HepG2 (cell line): Measurements from ENCODE around the gene INPP5E. TPM values are rescaled to one million over a fixed set of nuclear protein-coding genes. Genes with fewer than 3 reads are reported as not detected.

Source experiments
- GLI4 ChIP-seq: sonication (generic); formaldehyde crosslinking; IDR thresholded peaks from 2 replicates; pipeline ENCODE4 v1.5.1; 2020; ENCODE audit warnings: missing genetic modification reagents, mild to moderate bottlenecking, moderate library complexity, borderline replicate concordance
- HHEX ChIP-seq: IDR thresholded peaks from 2 replicates; pipeline ENCODE4 v1.6.1; 2016; ENCODE audit warnings: control low read depth
- TOE1 ChIP-seq: sonication (generic); formaldehyde crosslinking; IDR thresholded peaks from 2 replicates; pipeline ENCODE4 v1.4.0; 2020; ENCODE audit warnings: mild to moderate bottlenecking, missing genetic modification reagents
- ZNF251 ChIP-seq: sonication (generic); formaldehyde crosslinking; IDR thresholded peaks from 2 replicates; pipeline ENCODE4 v1.9.0; 2021; ENCODE audit warnings: mild to moderate bottlenecking, missing genetic modification reagents
- ZNF550 ChIP-seq: sonication (generic); formaldehyde crosslinking; IDR thresholded peaks from 2 replicates; pipeline ENCODE4 v1.4.0; 2020; ENCODE audit warnings: mild to moderate bottlenecking, missing genetic modification reagents, borderline replicate concordance
- ZNF878 ChIP-seq: sonication (generic); formaldehyde crosslinking; IDR thresholded peaks from 2 replicates; pipeline ENCODE4 v1.8.1; 2023; ENCODE audit warnings: mild to moderate bottlenecking, missing genetic modification reagents, moderate library complexity
- polyA plus RNA-seq, 8 experiments: library from polyadenylated mRNA; depleted of rRNA in 3 of 8; stranded (reverse) in 7 of 8; unstranded in 1 of 8; fragments of >200 nt; fragmentation: Illumina TruSeq in 4 of 8; extraction: Trizol in 4 of 8; gene quantifications; 2 replicates each; pipeline versions ENCODE4 v1.2.1 to v1.2.3, GENCODE V29; 2011 to 2016; ENCODE audit warnings: low read depth in 4 of 8, missing spikeins in 1 of 8, mixed read lengths in 1 of 8; ENCODE audit not compliant: insufficient read depth in 1 of 8
- total RNA-seq, 5 experiments: library from RNA; depleted of rRNA; stranded (reverse); fragments of >200 nt; fragmentation: Illumina TruSeq; extraction: Trizol; gene quantifications; 2 replicates each; pipeline ENCODE4 v1.2.3, GENCODE V29; 2016; ENCODE audit warnings: low read depth in 1 of 5
- TF ChIP-seq, protein P1 (sequence below): sonication (generic); formaldehyde crosslinking; conservative IDR thresholded peaks from 2 replicates; pipeline ENCODE4 v1.4.0; 2020; ENCODE audit warnings: mild to moderate bottlenecking, missing genetic modification reagents, moderate library complexity
- TF ChIP-seq, protein P2 (sequence below): sonication (generic); formaldehyde crosslinking; IDR thresholded peaks from 2 replicates; pipeline ENCODE4 v1.4.0; 2020; ENCODE audit warnings: mild to moderate bottlenecking, missing genetic modification reagents
- TF ChIP-seq, protein P3 (sequence below): sonication (generic); formaldehyde crosslinking; conservative IDR thresholded peaks from 2 replicates; pipeline ENCODE4 v1.8.1; 2023; ENCODE audit warnings: missing genetic modification reagents
- TF ChIP-seq, protein P4 (sequence below): sonication (generic); formaldehyde crosslinking; IDR thresholded peaks from 2 replicates; pipeline ENCODE4 v1.4.0; 2020; ENCODE audit warnings: missing genetic modification reagents
- TF ChIP-seq, protein P5 (sequence below): sonication (generic); formaldehyde crosslinking; IDR thresholded peaks from 2 replicates; pipeline ENCODE4 v1.5.1; 2020; ENCODE audit warnings: mild to moderate bottlenecking, moderate library complexity, missing genetic modification reagents

Gene INPP5E
- total and polyA plus RNA-seq, 2 of the 13 experiments (the other 11 are each of a cell fraction or from before 2014, with no cell fraction given) = 5.5 TPM

DNA sequence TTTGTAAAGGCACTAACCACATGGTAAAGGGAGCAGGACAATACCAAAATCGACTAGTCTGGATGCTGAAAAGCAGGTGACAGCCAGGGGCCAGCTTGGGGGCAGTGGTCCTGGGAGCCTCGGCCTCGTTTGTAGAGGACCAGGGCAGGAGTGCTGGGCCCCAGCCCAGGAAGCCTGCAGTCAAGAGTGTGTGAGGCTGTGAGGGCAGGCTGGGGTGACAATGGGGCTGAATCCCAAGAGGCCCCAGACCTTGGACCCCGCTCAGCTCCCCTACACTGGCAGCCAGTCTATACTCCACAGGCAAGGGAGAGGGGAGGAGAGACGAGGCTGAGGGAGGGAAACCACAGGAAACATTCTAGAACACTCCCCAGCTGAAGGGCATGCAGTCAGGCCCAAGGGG, 2.6 kb upstream of the INPP5E start (continued):
- TF ChIP-seq, protein P1, sequence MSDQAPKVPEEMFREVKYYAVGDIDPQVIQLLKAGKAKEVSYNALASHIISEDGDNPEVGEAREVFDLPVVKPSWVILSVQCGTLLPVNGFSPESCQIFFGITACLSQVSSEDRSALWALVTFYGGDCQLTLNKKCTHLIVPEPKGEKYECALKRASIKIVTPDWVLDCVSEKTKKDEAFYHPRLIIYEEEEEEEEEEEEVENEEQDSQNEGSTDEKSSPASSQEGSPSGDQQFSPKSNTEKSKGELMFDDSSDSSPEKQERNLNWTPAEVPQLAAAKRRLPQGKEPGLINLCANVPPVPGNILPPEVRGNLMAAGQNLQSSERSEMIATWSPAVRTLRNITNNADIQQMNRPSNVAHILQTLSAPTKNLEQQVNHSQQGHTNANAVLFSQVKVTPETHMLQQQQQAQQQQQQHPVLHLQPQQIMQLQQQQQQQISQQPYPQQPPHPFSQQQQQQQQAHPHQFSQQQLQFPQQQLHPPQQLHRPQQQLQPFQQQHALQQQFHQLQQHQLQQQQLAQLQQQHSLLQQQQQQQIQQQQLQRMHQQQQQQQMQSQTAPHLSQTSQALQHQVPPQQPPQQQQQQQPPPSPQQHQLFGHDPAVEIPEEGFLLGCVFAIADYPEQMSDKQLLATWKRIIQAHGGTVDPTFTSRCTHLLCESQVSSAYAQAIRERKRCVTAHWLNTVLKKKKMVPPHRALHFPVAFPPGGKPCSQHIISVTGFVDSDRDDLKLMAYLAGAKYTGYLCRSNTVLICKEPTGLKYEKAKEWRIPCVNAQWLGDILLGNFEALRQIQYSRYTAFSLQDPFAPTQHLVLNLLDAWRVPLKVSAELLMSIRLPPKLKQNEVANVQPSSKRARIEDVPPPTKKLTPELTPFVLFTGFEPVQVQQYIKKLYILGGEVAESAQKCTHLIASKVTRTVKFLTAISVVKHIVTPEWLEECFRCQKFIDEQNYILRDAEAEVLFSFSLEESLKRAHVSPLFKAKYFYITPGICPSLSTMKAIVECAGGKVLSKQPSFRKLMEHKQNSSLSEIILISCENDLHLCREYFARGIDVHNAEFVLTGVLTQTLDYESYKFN (CRISPR knock-in tag) = 0 out of 2 replicates have a peak, but pooled peaks have one; percentile 7
- TF ChIP-seq, protein P2, sequence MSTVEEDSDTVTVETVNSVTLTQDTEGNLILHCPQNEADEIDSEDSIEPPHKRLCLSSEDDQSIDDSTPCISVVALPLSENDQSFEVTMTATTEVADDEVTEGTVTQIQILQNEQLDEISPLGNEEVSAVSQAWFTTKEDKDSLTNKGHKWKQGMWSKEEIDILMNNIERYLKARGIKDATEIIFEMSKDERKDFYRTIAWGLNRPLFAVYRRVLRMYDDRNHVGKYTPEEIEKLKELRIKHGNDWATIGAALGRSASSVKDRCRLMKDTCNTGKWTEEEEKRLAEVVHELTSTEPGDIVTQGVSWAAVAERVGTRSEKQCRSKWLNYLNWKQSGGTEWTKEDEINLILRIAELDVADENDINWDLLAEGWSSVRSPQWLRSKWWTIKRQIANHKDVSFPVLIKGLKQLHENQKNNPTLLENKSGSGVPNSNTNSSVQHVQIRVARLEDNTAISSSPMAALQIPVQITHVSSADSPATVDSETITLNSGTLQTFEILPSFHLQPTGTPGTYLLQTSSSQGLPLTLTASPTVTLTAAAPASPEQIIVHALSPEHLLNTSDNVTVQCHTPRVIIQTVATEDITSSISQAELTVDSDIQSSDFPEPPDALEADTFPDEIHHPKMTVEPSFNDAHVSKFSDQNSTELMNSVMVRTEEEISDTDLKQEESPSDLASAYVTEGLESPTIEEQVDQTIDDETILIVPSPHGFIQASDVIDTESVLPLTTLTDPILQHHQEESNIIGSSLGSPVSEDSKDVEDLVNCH (CRISPR knock-in tag) = no peak
- TF ChIP-seq GLI4 (CRISPR knock-in tag) (no peak), TOE1 (CRISPR knock-in tag) (no peak), ZNF878 (CRISPR knock-in tag) (no peak), ZNF251 (CRISPR knock-in tag) (no peak), ZNF550 (CRISPR knock-in tag) (no peak), HHEX (CRISPR knock-in tag) (no peak)
- TF ChIP-seq, protein P3, sequence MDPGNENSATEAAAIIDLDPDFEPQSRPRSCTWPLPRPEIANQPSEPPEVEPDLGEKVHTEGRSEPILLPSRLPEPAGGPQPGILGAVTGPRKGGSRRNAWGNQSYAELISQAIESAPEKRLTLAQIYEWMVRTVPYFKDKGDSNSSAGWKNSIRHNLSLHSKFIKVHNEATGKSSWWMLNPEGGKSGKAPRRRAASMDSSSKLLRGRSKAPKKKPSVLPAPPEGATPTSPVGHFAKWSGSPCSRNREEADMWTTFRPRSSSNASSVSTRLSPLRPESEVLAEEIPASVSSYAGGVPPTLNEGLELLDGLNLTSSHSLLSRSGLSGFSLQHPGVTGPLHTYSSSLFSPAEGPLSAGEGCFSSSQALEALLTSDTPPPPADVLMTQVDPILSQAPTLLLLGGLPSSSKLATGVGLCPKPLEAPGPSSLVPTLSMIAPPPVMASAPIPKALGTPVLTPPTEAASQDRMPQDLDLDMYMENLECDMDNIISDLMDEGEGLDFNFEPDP (CRISPR knock-in tag) = no peak
- TF ChIP-seq, protein P4, sequence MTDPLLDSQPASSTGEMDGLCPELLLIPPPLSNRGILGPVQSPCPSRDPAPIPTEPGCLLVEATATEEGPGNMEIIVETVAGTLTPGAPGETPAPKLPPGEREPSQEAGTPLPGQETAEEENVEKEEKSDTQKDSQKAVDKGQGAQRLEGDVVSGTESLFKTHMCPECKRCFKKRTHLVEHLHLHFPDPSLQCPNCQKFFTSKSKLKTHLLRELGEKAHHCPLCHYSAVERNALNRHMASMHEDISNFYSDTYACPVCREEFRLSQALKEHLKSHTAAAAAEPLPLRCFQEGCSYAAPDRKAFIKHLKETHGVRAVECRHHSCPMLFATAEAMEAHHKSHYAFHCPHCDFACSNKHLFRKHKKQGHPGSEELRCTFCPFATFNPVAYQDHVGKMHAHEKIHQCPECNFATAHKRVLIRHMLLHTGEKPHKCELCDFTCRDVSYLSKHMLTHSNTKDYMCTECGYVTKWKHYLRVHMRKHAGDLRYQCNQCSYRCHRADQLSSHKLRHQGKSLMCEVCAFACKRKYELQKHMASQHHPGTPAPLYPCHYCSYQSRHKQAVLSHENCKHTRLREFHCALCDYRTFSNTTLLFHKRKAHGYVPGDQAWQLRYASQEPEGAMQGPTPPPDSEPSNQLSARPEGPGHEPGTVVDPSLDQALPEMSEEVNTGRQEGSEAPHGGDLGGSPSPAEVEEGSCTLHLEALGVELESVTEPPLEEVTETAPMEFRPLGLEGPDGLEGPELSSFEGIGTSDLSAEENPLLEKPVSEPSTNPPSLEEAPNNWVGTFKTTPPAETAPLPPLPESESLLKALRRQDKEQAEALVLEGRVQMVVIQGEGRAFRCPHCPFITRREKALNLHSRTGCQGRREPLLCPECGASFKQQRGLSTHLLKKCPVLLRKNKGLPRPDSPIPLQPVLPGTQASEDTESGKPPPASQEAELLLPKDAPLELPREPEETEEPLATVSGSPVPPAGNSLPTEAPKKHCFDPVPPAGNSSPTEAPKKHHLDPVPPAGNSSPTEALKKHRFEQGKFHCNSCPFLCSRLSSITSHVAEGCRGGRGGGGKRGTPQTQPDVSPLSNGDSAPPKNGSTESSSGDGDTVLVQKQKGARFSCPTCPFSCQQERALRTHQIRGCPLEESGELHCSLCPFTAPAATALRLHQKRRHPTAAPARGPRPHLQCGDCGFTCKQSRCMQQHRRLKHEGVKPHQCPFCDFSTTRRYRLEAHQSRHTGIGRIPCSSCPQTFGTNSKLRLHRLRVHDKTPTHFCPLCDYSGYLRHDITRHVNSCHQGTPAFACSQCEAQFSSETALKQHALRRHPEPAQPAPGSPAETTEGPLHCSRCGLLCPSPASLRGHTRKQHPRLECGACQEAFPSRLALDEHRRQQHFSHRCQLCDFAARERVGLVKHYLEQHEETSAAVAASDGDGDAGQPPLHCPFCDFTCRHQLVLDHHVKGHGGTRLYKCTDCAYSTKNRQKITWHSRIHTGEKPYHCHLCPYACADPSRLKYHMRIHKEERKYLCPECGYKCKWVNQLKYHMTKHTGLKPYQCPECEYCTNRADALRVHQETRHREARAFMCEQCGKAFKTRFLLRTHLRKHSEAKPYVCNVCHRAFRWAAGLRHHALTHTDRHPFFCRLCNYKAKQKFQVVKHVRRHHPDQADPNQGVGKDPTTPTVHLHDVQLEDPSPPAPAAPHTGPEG (CRISPR knock-in tag) = no peak
- TF ChIP-seq, protein P5, sequence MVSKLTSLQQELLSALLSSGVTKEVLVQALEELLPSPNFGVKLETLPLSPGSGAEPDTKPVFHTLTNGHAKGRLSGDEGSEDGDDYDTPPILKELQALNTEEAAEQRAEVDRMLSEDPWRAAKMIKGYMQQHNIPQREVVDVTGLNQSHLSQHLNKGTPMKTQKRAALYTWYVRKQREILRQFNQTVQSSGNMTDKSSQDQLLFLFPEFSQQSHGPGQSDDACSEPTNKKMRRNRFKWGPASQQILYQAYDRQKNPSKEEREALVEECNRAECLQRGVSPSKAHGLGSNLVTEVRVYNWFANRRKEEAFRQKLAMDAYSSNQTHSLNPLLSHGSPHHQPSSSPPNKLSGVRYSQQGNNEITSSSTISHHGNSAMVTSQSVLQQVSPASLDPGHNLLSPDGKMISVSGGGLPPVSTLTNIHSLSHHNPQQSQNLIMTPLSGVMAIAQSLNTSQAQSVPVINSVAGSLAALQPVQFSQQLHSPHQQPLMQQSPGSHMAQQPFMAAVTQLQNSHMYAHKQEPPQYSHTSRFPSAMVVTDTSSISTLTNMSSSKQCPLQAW (CRISPR knock-in tag) = 0 out of 2 replicates have a peak, but pooled peaks have one; percentile 8
